Measurements from ENCODE around the gene IQGAP3. TPM values are rescaled to one million over a fixed set of nuclear protein-coding genes. Genes with fewer than 3 reads are reported as not detected.

IQGAP3 gene
- polyA plus RNA-seq, 1 of the 3 experiments (the other 2 are of a cell fraction), result 15.6 TPM

GRCh38 chr1:156515956-156516355 lies 56.4 kb downstream of the IQGAP3 start:
- H3K36me3 ChIP-seq (replicated peaks in 1 of 2; ENCODE audit: control insufficient read depth in 1 of 2, insufficient read depth in 2 of 2, low read length in 1 of 2), result no peaks in the 10 kb centered on the region
- TF ChIP-seq MXI1 (IDR thresholded peaks at IDR 0.05; ENCODE audit: low read depth, low read length) (no peak), FOXM1 (IDR thresholded peaks at IDR 0.05; ENCODE audit: low read depth) (no peak), GABPA (IDR thresholded peaks at IDR 0.05; ENCODE audit: low read depth) (no peak), JUND (IDR thresholded peaks at IDR 0.05) (no peak), RXRA (IDR thresholded peaks at IDR 0.05; ENCODE audit: borderline replicate concordance, low read depth) (no peak), FOXJ3 (CRISPR knock-in tag; IDR thresholded peaks at IDR 0.05) (no peak), SMC3 (IDR thresholded peaks at IDR 0.05; ENCODE audit: low read depth, low read length) (no peak), NRF1 (IDR thresholded peaks at IDR 0.05; ENCODE audit: low read depth, low read length) (no peak), POLR2AphosphoS5 (IDR thresholded peaks at IDR 0.05; ENCODE audit: low read depth, low read length) (no peak), TCF12 (IDR thresholded peaks at IDR 0.05) (no peak), PBX3 (IDR thresholded peaks at IDR 0.05) (no peak)
- POLR2A ChIA-PET, result no interaction called here
- H3K27ac ChIP-seq (ENCODE audit: low read depth in 2 of 2, low read length in 1 of 2), result no peak overlapping the region
- H3F3A ChIP-seq (replicated peaks; ENCODE audit: insufficient read depth), result no peaks in the 10 kb centered on the region
- WGBS (ENCODE audit: low lambda C conversion rate), result 50% methylated on average over 2 of the region's 2 CpGs
- no peaks in the 10 kb centered on the region for H3K79me2 ChIP-seq (ENCODE audit: insufficient read depth)
- DNase-seq, result no peak
- no peaks in the 10 kb centered on the region for H3K9me3 ChIP-seq
- H3K4me3 ChIP-seq (ENCODE audit: low read depth in 2 of 2, low read length in 1 of 2), result no peak overlapping the region
- CTCF ChIA-PET, result interaction anchor here (1.2 kb wide), 1 partner anchor 70 kb away, joined by 3 read pairs; no protein-coding TSS in a partner anchor
- no peaks in the 10 kb centered on the region for H4K20me1 ChIP-seq (ENCODE audit: insufficient read depth)
- H3K9me2 ChIP-seq, result no peaks in the 10 kb centered on the region
- H3K27me3 ChIP-seq (ENCODE audit: insufficient read depth), result no peaks in the 10 kb centered on the region
- no peak overlapping the region for H3K4me2 ChIP-seq
- H2AFZ ChIP-seq (ENCODE audit: low read depth), result no peak overlapping the region
- H3K9ac ChIP-seq, result no peak overlapping the region
- no peaks in the 10 kb centered on the region for H3K4me1 ChIP-seq (ENCODE audit: control insufficient read depth in 1 of 2, insufficient read depth in 2 of 2, low read depth in 1 of 2, low read length in 1 of 2)

GRCh38 chr1:156513185-156513584 lies 59.2 kb downstream of the IQGAP3 start:
- Histone ChIP-seq H3K4me3 (ENCODE audit: low read depth in 2 of 2, low read length in 1 of 2) (no peak overlapping the region), H3K9ac (no peak overlapping the region), H3K36me3 (replicated peaks in 1 of 2; ENCODE audit: control insufficient read depth in 1 of 2, insufficient read depth in 2 of 2, low read length in 1 of 2) (no peaks in the 10 kb centered on the region), H3K79me2 (ENCODE audit: insufficient read depth) (no peaks in the 10 kb centered on the region), H3K4me1 (ENCODE audit: control insufficient read depth in 1 of 2, insufficient read depth in 2 of 2, low read depth in 1 of 2, low read length in 1 of 2) (peaks cover 0 to 3% of the 10 kb centered on the region in 2 experiments; a peak in 1 of 4 replicates), H4K20me1 (ENCODE audit: insufficient read depth) (no peaks in the 10 kb centered on the region), H3K4me2 (no peak overlapping the region), H3F3A (replicated peaks; ENCODE audit: insufficient read depth) (no peaks in the 10 kb centered on the region), H3K27ac (ENCODE audit: low read depth in 2 of 2, low read length in 1 of 2) (no peak overlapping the region), H3K9me2 (no peaks in the 10 kb centered on the region), H3K9me3 (no peaks in the 10 kb centered on the region), H2AFZ (ENCODE audit: low read depth) (no peak overlapping the region), H3K27me3 (ENCODE audit: insufficient read depth) (no peaks in the 10 kb centered on the region)
- ChIA-PET POLR2A (no interaction called here), CTCF (interaction anchor here (1.2 kb wide), 1 partner anchor 12 kb away, joined by 4 read pairs; the partner anchor contains the start of gene MEF2D)
- WGBS (ENCODE audit: low lambda C conversion rate), result 65% methylated on average over 6 of the region's 9 CpGs
- TF ChIP-seq IRF3 (IDR thresholded peaks at IDR 0.05; ENCODE audit: low read depth, low read length), result no peak
- no peak for TF ChIP-seq USF2 (IDR thresholded peaks at IDR 0.05; ENCODE audit: borderline replicate concordance, low read depth, low read length)
- no peak for TF ChIP-seq CTCF (IDR thresholded peaks at IDR 0.05)
- DNase-seq, result no peak
